ENCODE measurements around the gene PHC2.

GRCh38 chr1:33424610-33425009, 6.3 kb downstream of the PHC2 start:
- no peak for TF ChIP-seq EZH2 (IDR thresholded peaks at IDR 0.05; ENCODE audit: borderline replicate concordance)
- no peak for TF ChIP-seq CTCF (IDR thresholded peaks at IDR 0.05; ENCODE audit: poor library complexity)
